ENCODE measurements around the gene ELOB.

GRCh38 chr16:2810651-2811050, 33.6 kb upstream of the ELOB start:
- no peak for TF ChIP-seq CTCF (conservative IDR thresholded peaks at IDR 0.05; ENCODE audit: low read depth, low read length)
- no peak for TF ChIP-seq EZH2 (IDR thresholded peaks at IDR 0.05; ENCODE audit: low read length, unreplicated experiment)
